Heart left ventricle (tissue), 13 donors: ENCODE measurements around the gene UGGT1.

ENCODE experiments used
- CTCF ChIP-seq, 12 donors: fragments of 200-600 bp; sonication (generic) in 4 of 12; IDR thresholded peaks; one replicate each; pipeline versions ENCODE4 v1.5.0 to v1.8.0; 2018 to 2022; ENCODE audit warnings: antibody characterized with exemption in 12 of 12, mild to moderate bottlenecking in 5 of 12
- POLR2A ChIP-seq, 2 donors: fragments of 450-650 bp; IDR thresholded peaks; one replicate each; pipeline ENCODE4 v1.6.1; 2017; ENCODE audit warnings: antibody characterized with exemption in 2 of 2, mild to moderate bottlenecking in 2 of 2, moderate library complexity in 2 of 2
- donor health status: ischemic (EF 13 %, LVEDD 7.1; RV severe dilation, severe dysfunction).
- donor health status: DM: no; HTN: yes; CAD: no.
- donor health status: DM: no; HTN: no; CAD: no.
- donor health status: ischemic (EF 25% LVEDD 6.9; RV normal size, moderate dysfunction).
- donor health status: ischemic (EF 25% LVEDD 5.7; RV mildly dilated, moderate dysfunction).
- donor health status: ischemic (EF 35%, LVEDD 5.7; RV mildly dilated, moderate dysfunction).
- donor health status: nonischemic (EF 11% LVEDD 7.7; RV severe dilation, severe dysfunction).
- donor health status: DM: yes; HTN: yes; CAD: no.
- donor health status: PGD.
- donor health status: ischemic (EF 29% LVEDD 5.4; RV normal size, mild dysfunction).
- donor health status: nonischemic (EF 23%, LVEDD 6.1; RV moderate dilation, normal function).

GRCh38 chr2:128214251-128214650, 123.3 kb downstream of the UGGT1 start:
- TF ChIP-seq CTCF (IDR thresholded peaks at IDR 0.05) (no peak), POLR2A (IDR thresholded peaks at IDR 0.05) (no peak)
